Gastroesophageal sphincter (tissue), 4 donors: Measurements from ENCODE around the gene NFYB. TPM values are rescaled to one million over a fixed set of nuclear protein-coding genes. Genes with fewer than 3 reads are reported as not detected.

ENCODE experiments used
- ATAC-seq: fragments of 150-250 bp; one replicate; pipeline ENCODE4 v1.9.1; 2016; ENCODE audit warnings: mild to moderate bottlenecking, moderate library complexity
- H3K27ac ChIP-seq, 4 donors: fragments of 200-600 bp; sonication (generic) in 3 of 4; 1 replicate in 3 of 4; 2 replicates in 1 of 4; pipeline ENCODE4 v1.5.1; 2016 to 2019
- H3K27me3 ChIP-seq: fragments of 200-600 bp; sonication (generic); one replicate; pipeline ENCODE4 v1.5.1; 2019
- H3K36me3 ChIP-seq, 2 donors: fragments of 200-600 bp; sonication (generic); one replicate each; pipeline ENCODE4 v1.5.1; 2019; ENCODE audit warnings: control low read depth in 1 of 2
- H3K4me1 ChIP-seq, 3 donors: fragments of 200-600 bp; sonication (generic); 1 replicate in 2 of 3; 2 replicates in 1 of 3; pipeline ENCODE4 v1.5.1; 2016 to 2019; ENCODE audit warnings: control low read depth in 2 of 3
- H3K4me3 ChIP-seq, 2 donors: fragments of 200-600 bp; sonication (generic); one replicate each; pipeline ENCODE4 v1.5.1; 2019; ENCODE audit warnings: mild to moderate bottlenecking in 1 of 2, moderate library complexity in 1 of 2
- H3K9me3 ChIP-seq, 3 donors: fragments of 200-600 bp; sonication (generic); one replicate each; pipeline ENCODE4 v1.5.1; 2017 to 2019; ENCODE audit warnings: control low read depth in 2 of 3
- EP300 ChIP-seq: sonication (generic); formaldehyde crosslinking; IDR thresholded peaks from one replicate; pipeline ENCODE4 v1.6.1; 2017; ENCODE audit warnings: antibody characterized with exemption, mild to moderate bottlenecking
- POLR2A ChIP-seq, 2 donors: fragments of 450-650 bp; IDR thresholded peaks; one replicate each; pipeline ENCODE4 v1.6.1; 2017; ENCODE audit warnings: antibody characterized with exemption in 2 of 2, mild to moderate bottlenecking in 2 of 2, moderate library complexity in 1 of 2
- POLR2AphosphoS5 ChIP-seq: sonication (generic); formaldehyde crosslinking; IDR thresholded peaks from one replicate; pipeline ENCODE4 v1.6.1; 2017; ENCODE audit warnings: antibody characterized with exemption
- WGBS, 2 donors: methylation state at CpG; one replicate each; pipeline ENCODE4 v1.1.5; 2018; ENCODE audit warnings: low coverage in 1 of 2; 5-methylcytosine and 5-hydroxymethylcytosine counted together
- total RNA-seq, 4 donors: library from RNA; depleted of rRNA; stranded (reverse); fragments of >200 nt; gene quantifications; one replicate each; pipeline ENCODE4 v1.1.0, GENCODE V29; 2016
- TF ChIP-seq, protein P1 (sequence below), 4 experiments: fragments of 200-600 bp in 2 of 4; fragments of 450-650 bp in 2 of 4; sonication (generic) in 1 of 4; IDR thresholded peaks; one replicate each; pipeline ENCODE4 v1.5.1; 2017 to 2019; ENCODE audit warnings: antibody characterized with exemption in 4 of 4, mild to moderate bottlenecking in 2 of 4, moderate library complexity in 2 of 4

NFYB gene
- total RNA-seq: 100 to 1,000 TPM in 1 of 4 donors, 10 to 100 TPM in 3; 63.7 to 112 (median 78.7) TPM

- Histone ChIP-seq H3K27ac (peak within 1 kb of the TSS; percentile 87 to 98 (median 96)), H3K4me1 (peaks cover 0 to 51% (median 13%) of the 10 kb centered on the region in 3 donors), H3K36me3 (peaks cover 0 to 15% of the 10 kb centered on the region in 2 donors), H3K4me3 (peak within 1 kb of the TSS; percentile 60 to 78), H3K27me3 (no peaks in the 10 kb centered on the region), H3K9me3 (no peaks in the 10 kb centered on the region)
- TF ChIP-seq POLR2AphosphoS5 (peak; percentile 56), EP300 (no peak), POLR2A (IDR thresholded peaks at IDR 0.05) (peak; percentile 43 to 80)
- TF ChIP-seq, protein P1, sequence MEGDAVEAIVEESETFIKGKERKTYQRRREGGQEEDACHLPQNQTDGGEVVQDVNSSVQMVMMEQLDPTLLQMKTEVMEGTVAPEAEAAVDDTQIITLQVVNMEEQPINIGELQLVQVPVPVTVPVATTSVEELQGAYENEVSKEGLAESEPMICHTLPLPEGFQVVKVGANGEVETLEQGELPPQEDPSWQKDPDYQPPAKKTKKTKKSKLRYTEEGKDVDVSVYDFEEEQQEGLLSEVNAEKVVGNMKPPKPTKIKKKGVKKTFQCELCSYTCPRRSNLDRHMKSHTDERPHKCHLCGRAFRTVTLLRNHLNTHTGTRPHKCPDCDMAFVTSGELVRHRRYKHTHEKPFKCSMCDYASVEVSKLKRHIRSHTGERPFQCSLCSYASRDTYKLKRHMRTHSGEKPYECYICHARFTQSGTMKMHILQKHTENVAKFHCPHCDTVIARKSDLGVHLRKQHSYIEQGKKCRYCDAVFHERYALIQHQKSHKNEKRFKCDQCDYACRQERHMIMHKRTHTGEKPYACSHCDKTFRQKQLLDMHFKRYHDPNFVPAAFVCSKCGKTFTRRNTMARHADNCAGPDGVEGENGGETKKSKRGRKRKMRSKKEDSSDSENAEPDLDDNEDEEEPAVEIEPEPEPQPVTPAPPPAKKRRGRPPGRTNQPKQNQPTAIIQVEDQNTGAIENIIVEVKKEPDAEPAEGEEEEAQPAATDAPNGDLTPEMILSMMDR (IDR thresholded peaks at IDR 0.05): peak in 1 of 4 experiments; percentile 5
- ATAC-seq: peak; percentile 97
- WGBS, 2 donors: 8% methylated on average over 15 of the region's 111 CpGs; no CpG with 5 or more reads in 1 of the 2 donors
These were observed at the start of gene NFYB for GRCh38 chr12:104137902-104138796. TSS of gene NFYB (minus strand) at chr12:104138210. CDS start at chr12:104135453, 2,757 bp downstream.

- no peak for ATAC-seq
- H3K27ac ChIP-seq: no peak overlapping the region
- TF ChIP-seq, protein P1 (IDR thresholded peaks at IDR 0.05): no peak
- TF ChIP-seq POLR2A (IDR thresholded peaks at IDR 0.05): no peak
- no peak for TF ChIP-seq POLR2AphosphoS5
- no peak for TF ChIP-seq EP300
- 98 to 100% methylated on average over 5 to 6 of the region's 18 CpGs for WGBS, 2 donors
- H3K36me3 ChIP-seq: no peaks in the 10 kb centered on the region
- no peaks in the 10 kb centered on the region for H3K27me3 ChIP-seq
- H3K4me3 ChIP-seq: no peak overlapping the region
- peaks cover 0 to 13% (median 0%) of the 10 kb centered on the region in 3 donors for H3K9me3 ChIP-seq
- peaks cover 2 to 21% (median 5%) of the 10 kb centered on the region in 3 donors for H3K4me1 ChIP-seq
These were observed 49.6 kb upstream of the NFYB start for GRCh38 chr12:104187446-104188155.

DNA sequence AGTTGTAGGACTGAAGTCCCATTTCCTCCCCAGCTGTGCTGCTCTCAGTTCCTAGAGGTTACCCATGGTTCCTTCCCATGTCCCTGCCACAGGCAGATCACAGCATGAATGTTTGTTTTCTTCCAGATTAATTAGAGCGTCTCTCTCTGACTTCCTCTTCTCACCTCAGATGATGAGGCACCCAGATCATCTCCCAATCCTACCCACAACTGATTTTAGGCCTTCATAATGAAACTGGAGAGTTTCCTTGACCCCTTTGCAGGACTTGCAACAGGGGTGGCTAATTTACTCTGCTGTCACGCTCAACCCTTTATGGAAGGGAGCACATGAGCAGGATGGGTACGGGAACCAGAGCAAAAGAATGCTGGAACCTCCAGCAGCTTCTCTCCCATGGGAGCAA, 45.4 kb upstream of the NFYB start:
- peak overlapping the region in 3 of 4 donors; percentile 81 to 86 (median 86) for H3K27ac ChIP-seq
- 88 to 94% methylated on average over 2 of the region's 3 CpGs for WGBS, 2 donors
- peaks cover 14 to 62% (median 31%) of the 10 kb centered on the region in 3 donors for H3K4me1 ChIP-seq
- H3K27me3 ChIP-seq: no peaks in the 10 kb centered on the region
- TF ChIP-seq, protein P1 (IDR thresholded peaks at IDR 0.05): no peak
- TF ChIP-seq EP300: no peak
- TF ChIP-seq POLR2AphosphoS5: no peak
- no peak for TF ChIP-seq POLR2A (IDR thresholded peaks at IDR 0.05)
- H3K9me3 ChIP-seq: peaks cover 0 to 13% (median 0%) of the 10 kb centered on the region in 3 donors
- H3K4me3 ChIP-seq: no peak overlapping the region
- H3K36me3 ChIP-seq: no peaks in the 10 kb centered on the region
- ATAC-seq: no peak

DNA sequence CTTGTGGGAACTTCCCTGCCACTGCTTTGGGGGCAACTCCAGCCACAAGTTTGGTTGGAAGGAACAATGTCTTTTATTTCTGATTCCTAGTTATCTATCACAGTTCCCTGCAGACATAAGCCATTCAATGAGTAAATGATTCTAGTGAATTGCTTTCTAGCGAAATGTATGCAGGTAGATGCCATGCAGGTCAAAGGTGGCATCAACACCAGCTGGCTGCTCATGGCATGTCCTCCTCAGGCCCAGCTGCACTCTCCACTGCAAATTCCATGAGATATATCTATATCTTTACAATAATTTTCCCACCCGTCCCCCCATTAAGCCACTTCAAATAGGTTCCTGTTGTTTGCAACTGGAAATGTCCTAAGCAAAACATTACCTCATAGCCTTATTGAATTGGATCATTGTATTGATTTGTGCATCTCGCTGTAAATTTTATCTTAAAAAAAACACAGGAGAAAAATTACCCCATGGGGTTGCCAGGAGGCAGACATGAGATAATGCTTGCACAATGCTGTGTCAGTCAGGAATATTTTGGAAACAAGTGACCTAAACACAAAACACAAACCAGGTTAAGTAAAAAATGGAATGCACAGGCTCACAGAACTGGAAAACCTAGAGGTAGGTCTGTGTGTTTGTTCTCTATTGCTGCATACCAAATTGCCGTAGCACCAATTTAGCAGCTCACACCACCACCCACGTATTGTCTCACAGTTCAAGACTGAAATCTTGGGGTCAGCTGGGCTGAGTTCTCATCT, 44.8 kb upstream of the NFYB start:
- Histone ChIP-seq H3K36me3 (no peaks in the 10 kb centered on the region), H3K4me1 (peaks cover 19 to 68% (median 36%) of the 10 kb centered on the region in 3 donors), H3K4me3 (no peak overlapping the region), H3K27ac (peak overlapping the region; percentile 62 to 86 (median 84)), H3K9me3 (peaks cover 0 to 13% (median 0%) of the 10 kb centered on the region in 3 donors), H3K27me3 (no peaks in the 10 kb centered on the region)
- 78 to 93% methylated on average over 3 to 5 of the region's 5 CpGs for WGBS, 2 donors
- no peak for ATAC-seq
- TF ChIP-seq EP300: no peak
- no peak for TF ChIP-seq POLR2A (IDR thresholded peaks at IDR 0.05)
- TF ChIP-seq POLR2AphosphoS5: no peak
- TF ChIP-seq, protein P1 (IDR thresholded peaks at IDR 0.05): no peak
